G401 (cell line): ENCODE data around the gene NOTCH2NLA. TPM values are rescaled to one million over a fixed set of nuclear protein-coding genes. Genes with fewer than 3 reads are reported as not detected.
"Not testable (repeated sequence)": the region's sequence is repeated elsewhere in the genome, so short reads cannot be mapped to it uniquely, and the experiment has no call there.

ENCODE experiments used
- DNase-seq: peaks from one replicate; pipeline ENCODE4 v3.0.0-alpha.2; 2015; ENCODE audit warnings: low spot score
- in situ Hi-C: cut with HindIII; loops from 2 replicates; pipeline ENCODE4 v1.10.0; 2016; ENCODE audit warnings: low sequenced_read_pairs, mixed read lengths
- total RNA-seq: library from RNA; depleted of rRNA; stranded (reverse); fragments of >200 nt; shearing (Covaris generic); gene quantifications from 2 replicates; pipeline ENCODE4 v1.2.3, GENCODE V29; 2014; rRNA removed

NOTCH2NLA gene
- 9.5 and 16.9 TPM in 2 replicates for total RNA-seq

DNA sequence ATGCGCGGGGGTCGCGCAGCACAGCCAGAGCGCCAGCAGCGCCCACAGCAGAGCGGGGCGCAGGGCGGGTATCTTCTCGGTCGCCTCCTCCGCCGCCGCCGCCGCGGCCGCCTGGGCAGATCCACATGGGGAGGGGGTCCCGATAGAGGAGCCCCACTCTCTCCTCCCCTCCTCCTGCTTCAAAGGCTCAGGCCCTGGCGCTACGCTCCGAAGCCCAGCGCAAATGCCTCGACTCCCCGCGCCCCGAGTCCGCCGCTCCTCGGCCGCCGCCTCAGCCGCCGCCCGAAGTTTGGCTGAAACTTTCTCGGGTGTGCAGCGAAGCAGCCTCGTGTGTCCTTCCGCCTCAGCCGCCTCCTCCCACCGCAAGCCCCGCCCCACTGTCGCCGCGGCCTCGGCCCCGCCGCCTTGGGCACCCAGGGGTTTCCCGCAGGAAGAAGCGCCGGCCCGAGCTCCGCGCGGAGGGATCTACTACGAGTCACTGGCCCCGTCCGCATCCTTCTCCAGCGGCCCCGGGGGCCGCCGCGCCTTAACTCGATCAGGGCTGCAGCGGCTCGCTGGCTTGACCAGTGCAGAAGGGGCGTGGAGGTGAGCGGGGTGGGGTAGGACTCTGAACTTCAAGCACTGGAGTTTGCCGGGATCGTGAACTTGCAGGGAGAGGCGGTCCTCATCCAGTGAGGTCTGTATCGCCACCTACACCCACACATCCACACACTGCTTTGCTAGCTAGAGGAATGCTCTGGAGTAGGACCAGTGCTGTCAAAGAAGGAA, at the start of gene NOTCH2NLA:
Gene NOTCH2NLA (minus strand): TSS at position 312 of the 768 bp plus-strand sequence. CDS start 39,684 bp downstream, outside the sequence.
- in situ Hi-C loops: not testable (repeated sequence)

DNA sequence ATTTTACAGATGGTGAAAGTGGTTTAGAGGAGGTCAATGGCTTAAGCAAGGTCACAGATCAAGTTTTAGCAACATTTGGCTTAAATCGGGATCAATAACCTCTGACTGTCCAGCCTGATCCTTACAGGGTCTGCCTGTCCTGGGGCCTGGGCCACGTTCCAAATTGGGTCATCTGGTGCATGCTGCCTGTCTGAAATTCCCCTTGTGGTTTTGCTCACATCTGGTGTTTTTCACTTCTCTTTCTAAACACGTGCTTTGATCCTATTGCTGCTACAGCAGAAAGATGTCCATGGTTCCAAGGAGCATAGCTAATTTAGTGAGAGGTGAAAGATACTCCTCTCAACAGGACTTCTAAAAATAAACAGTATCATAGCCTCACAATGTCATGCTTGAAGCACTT, 49.5 kb upstream of the NOTCH2NLA start:
- DNase-seq, in situ Hi-C loops: not testable (repeated sequence)

More for the DNA sequence above, at the start of gene NOTCH2NLA:
- DNase-seq: not testable (repeated sequence)

DNA sequence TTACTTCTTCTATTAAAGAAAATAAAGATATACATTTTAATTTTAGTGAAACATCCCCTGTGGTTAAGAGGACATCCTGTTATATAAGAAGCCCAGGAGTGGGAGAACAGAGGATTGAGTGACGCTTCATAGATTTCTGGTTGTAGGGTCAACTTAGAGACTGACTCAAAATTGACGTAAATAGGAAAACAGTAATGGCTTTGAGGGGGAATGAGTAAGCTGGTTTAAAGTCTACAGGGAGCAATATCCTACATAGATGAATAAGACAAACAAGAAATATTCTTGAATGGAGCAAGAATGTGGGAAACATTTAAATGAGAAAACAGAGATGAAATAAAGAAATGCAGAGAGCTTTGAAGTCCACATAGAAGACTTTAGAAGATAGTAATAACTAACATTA, 48.3 kb upstream of the NOTCH2NLA start:
- in situ Hi-C loops: not testable (repeated sequence)

DNA sequence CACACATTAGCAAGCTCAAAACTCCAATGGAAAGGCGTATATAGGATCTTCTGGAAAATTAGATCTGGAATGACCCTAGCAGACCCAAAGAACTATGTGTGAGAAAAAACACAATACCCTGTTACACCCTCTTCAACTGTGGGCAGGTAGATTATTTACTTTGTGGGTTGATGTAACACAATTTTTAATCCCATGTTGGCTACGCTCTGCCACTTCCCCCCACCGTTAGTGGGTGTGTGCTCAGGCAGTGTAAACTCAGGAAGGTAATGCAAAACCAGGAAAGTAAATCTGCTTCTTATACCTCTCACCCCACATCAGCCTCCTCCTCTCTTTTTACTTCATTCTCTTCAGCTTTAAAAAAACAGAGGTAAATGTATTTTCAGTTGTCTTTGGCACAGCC, 45.3 kb upstream of the NOTCH2NLA start:
- in situ Hi-C loops: not testable (repeated sequence)

More for the DNA sequence above, 48.3 kb upstream of the NOTCH2NLA start:
- DNase-seq: not testable (repeated sequence)

DNA sequence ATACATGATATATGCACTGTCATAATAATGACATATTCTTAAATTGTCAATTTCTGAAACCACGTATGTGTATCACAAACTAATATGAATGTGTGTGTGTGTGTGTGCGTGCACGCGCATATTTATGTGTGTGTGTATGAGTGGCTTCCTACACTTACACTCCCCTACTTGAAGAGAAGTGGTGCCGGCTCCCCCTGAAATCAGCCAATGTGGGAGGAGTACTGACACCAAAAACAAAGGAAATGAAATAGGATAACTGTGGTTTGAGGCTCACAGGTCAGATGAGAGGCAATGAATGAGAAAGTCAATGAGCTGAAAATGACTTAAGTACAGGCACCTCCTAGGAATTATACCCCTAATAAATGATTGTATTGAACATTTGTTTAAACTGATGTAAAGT, 44.4 kb upstream of the NOTCH2NLA start:
- in situ Hi-C loops, DNase-seq: not testable (repeated sequence)

More for the DNA sequence above, 45.3 kb upstream of the NOTCH2NLA start:
- not testable (repeated sequence) for DNase-seq

DNA sequence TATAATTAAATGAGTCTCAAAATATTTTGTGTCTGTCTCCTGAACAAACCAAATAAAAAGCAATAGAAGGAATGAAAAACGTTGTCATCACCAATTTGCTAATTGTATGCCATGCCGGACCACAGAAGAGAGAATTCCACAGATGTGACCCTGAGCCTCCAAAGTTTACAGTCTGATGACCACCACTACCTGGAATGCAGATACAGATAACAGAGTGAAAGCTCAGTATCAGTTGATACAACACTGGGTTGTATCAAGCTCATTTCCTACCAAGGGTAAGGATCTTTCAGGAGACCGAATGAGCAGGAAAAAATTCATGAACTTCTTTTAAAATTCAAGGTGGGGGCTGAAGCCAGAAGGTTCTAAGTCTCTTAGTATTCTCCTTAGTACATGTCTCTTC, 43.9 kb upstream of the NOTCH2NLA start:
- DNase-seq, in situ Hi-C loops: not testable (repeated sequence)

DNA sequence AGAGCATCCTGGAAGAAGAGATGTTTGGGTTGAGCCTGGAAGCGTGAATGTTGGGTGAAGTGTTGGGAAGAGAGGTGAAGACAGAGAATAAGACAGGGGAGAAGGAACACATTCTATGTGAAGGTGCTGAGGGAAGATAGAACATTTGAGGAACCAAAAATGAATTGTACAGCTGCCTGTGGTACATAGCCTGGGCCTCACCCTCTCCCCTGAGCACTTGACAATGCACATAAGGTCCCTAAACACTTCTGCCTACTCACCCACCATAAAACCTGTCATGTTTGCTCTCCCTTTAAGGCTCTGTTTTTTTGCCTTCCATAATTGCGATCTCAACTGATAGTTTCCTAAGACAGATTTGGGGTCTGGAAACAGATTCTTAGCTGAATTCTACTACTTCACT, 43.2 kb upstream of the NOTCH2NLA start:
- DNase-seq, in situ Hi-C loops: not testable (repeated sequence)

DNA sequence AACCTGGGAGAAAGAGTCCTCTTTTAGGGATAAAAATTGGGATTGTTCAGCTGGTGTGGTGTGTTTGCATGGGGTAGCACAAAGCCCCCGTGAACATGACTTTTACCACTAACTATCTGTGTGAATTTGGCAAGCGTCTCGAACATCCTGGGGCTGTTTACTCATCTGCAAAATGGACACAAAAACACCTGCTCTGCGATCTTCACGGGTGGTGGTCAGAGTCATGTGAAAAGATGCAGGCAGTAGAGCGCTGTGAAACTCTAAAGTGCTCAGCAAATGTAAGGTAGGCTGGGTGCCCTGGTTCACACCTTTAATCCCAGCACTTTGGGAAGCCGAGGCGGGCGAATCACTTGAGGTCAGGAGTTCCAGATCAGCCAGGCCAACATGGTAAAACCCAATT, 41.3 kb upstream of the NOTCH2NLA start:
- in situ Hi-C loops, DNase-seq: not testable (repeated sequence)

DNA sequence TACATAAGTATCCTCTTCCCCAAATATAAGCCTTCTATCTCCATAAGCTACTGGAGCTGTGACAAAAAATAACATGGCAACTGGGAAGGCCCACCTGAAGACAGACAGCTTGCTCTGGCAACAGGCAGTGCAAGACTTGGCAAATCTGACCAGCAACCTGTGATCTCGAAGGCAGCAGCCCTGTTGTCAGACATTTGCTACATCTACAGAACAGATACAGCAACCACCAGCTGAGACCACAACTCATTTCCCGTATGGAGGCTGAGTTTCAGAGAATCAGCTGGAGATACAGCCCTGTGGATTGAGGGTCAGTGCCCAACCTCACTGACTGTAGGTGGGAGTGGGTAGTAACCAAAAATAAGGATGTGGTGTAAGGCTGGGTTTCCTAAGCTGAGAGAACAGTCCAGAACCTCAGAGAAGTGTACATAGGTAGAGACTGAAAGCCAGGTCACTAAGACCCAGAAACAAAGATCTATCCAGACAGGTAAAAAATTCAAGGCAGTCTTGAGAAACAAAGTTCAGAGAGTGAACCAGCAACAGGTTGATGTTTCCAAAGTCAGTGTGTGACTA, 37.4 kb upstream of the NOTCH2NLA start:
- DNase-seq, in situ Hi-C loops: not testable (repeated sequence)

DNA sequence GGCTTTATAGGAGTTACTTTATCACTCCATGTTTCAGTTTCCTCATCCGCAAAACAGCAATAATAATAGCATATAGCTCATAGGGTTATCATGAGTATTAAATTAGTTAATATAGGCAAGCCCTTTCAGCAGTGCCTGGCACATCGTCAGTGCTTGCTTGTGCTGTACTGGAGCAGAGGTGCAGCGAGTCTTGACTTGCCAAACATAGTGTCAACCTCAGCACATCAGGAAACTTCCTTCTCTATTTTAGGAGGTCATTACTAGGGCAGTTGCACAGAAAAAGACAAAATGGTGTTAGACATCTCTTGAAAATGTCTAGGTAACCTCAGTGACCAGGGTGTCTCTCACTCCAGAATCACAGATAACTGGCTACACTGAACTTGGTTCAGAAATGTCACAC, 35.9 kb upstream of the NOTCH2NLA start:
- in situ Hi-C loops, DNase-seq: not testable (repeated sequence)

DNA sequence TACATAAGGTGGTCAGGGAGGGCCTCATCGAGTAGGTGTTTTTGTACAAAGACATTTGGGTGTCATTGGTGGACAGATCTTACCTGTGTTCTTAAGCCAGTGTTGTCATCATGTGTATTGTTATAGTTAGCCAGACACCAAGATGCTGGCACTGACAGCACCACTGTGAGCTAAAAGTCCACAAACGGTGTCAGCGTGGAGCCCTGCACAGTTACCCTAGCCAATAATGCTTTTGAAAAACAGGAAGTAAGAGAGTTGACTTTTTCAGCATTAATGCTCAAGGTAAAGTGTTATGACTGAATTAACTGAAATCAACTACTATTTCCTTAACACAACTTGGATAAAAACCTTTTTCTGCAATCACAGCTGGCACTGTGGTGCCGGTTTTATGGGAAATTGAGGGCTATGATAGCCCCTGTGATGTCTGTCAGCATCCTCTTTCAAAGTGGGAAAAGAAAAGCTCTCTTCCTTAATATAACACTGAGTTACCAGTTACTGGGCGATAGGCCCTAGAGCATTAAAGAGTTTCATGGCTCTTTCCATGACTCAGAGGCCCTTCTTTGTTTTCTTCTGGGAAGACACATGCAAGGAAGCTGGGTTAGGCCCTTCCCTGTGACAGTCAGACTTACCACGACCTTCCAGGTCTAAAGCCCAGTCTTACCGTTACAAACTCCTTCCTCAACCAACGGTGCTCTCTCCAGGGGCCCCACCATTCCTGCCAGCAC, 31.3 kb upstream of the NOTCH2NLA start:
- in situ Hi-C loops, DNase-seq: not testable (repeated sequence)

DNA sequence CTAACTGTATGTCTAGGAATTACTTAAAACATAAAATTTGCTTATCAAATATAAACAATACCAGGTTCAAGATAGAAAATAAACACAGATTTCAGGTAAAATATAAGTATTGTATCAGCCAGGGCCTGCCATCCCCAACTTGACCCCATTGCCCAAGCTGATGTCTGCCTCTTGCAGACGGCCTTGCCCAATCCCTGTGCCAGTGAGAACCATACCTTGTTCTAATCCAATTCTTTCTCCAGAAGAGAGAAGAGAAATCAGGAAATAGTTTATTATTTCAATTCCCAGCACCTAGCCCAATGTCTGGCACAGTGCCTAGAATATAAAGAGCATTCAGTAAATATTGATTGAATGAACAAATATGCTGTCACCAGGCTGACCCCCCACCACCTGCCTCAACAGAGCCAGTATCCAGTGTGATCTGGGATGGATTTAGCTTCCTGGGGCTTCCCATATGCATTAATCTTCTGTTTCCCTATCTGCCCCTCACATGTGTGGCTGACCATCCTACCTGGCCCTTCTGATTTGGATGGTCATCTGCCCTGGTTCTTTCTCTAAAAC, 29.3 kb upstream of the NOTCH2NLA start:
- in situ Hi-C loops, DNase-seq: not testable (repeated sequence)

DNA sequence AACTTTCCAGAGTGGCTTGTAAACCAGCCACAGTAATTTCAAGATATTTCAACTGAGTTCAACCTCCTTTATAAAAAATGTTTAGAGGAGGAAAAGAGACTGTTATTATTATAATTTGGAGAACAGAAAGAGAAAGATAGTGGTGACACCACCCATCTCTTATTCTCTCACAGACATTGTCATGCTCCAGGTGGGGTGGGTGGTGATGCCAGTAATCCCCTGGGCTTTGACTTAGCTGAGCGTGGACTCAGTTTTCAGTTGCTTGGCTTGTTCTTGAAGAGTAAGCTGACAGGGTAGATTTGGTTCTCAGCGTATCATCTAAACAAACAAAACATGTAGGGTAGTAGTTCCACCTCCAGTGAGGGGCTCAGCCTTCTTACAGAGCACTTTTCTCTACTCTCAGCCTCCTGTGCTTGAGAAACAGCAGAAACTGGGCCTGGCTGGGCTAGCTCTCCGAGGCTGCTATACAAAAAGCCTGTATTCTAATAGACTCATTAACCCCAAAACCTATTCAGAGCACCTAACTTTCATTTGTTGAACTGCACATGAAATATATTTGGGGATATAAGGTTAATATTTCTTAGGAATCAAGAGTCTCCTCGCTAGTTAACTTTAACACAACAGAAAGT, 25.9 kb upstream of the NOTCH2NLA start:
- in situ Hi-C loops, DNase-seq: not testable (repeated sequence)

DNA sequence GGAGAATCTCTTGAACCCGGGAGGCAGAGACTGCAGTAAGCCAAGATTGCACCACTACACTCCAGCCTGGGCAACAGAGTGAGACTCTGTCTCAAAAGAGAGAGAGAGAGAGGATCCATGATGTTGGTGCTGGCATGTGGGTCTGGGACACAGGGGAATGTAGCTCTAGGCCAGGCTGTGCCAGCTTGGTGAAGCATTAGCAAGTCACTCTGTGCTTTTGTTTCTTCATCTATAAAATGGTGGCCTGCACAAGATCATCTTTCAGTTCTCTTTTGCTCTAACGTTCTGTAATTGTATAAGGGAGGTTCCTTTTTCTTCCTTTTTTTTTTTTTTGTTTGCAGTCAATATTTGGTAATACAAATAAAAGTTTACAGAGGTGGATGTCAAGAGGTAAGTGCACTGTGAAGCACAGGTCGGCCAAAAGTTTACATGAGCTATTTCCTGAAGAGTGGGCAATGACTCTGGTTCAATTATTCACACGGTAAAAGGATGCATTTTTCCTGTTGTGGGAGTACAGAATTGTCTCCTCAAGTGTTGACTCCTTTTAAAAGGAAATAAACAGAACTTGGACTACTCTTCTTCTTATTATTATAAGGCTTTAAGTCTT, 24.5 kb upstream of the NOTCH2NLA start:
- in situ Hi-C loops: not testable (repeated sequence)

DNA sequence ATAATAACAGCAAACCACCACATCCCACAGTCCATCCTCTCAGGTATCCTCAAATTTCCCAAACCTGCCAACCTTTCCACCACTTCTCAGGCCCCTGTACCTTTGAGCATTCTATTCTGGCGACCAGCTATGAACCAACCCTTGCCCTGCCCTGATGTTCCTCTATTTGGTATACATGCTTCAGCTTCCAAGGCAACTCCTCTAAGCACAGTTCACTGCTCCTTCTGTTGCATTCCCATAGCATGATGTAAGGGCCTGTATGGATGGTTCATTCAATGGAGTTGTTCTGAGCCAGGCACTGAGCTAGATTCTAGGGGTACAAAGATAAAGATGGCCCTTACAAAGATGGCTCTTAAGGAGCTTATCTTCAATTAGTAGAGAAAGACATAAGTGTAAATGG, 22.7 kb upstream of the NOTCH2NLA start:
- DNase-seq, in situ Hi-C loops: not testable (repeated sequence)

More for the DNA sequence above, 24.5 kb upstream of the NOTCH2NLA start:
- not testable (repeated sequence) for DNase-seq

DNA sequence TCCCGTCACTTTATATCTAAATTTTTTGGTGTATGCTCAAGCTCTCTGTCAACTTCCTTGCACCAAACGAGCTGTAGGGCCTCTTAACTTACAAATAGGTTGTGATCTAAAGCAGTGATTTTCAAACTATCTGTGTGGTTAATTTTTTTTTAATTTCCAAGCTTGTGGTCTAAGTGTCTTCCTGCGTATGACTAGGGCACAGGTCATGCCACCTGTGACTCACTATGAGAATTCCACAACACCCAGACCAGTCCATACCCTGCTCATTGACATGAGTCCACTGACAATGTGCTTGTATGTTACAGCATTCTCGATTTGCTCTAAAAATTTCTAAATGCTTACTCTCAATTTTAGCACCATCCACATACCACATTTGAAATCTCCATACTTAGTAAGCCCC, 19.8 kb upstream of the NOTCH2NLA start:
- in situ Hi-C loops, DNase-seq: not testable (repeated sequence)

DNA sequence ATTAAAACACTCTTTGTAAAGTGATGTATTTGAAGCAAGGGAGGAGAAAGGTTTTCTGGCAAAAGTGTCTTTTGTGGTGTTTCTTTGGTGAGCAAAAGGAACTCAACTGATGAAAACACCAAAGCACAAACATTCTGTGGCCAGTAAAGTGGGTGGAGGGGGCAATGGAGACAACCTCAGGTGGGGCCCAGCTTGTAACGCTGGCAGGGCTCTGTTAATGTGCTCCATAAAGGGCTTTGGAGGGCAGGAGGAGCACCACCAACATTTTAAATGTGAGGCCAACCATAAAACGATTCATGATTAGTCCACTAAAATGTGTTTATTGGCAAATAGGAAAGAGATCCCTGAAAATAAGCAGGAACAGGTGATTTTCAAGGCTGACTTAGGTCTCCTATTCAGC, 7.8 kb upstream of the NOTCH2NLA start:
- in situ Hi-C loops, DNase-seq: not testable (repeated sequence)

DNA sequence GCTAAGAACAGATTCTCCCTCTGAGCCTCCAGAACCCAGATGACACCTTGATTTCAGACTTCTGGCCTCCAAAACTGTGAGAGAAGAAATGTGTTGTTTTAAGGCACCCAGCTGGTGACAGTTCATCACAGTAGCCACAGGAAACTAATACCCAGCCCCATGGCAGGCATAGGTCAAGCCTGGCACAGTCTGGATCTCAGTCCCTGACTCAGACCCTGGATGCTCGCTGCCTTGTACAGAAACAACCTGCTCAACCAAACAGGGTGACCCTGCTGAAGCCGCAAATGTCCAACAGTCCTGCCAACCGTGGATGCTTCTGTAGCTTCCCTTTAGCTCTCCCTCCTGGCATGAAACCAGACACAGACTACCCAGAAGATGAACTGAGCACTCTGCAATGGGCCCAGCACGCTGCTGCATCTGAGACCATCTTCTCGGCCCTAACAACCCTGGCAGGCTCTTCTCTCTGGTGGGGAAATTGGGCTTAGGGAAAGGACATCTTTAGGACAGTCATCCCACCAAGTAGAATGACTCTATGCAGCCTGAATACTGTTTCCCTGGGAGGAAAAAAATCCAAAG, 7.3 kb upstream of the NOTCH2NLA start:
- in situ Hi-C loops, DNase-seq: not testable (repeated sequence)
